Mucosa of rectum (tissue), 2 donors: ENCODE measurements around the gene LAMC3.
A peak's percentile ranks its signal among the peaks of the same experiment; 100 is the strongest.

Experiments used
- H3K27ac ChIP-seq, 2 donors: one replicate each; pipeline ENCODE4 v1.7.0; 2013; ENCODE audit warnings: inconsistent platforms in 2 of 2, low read depth in 2 of 2, low read length in 2 of 2
- H3K27me3 ChIP-seq, 2 donors: one replicate each; pipeline ENCODE4 v1.7.0; 2013; ENCODE audit warnings: low read length in 2 of 2; ENCODE audit not compliant: control insufficient read depth in 2 of 2, insufficient read depth in 2 of 2
- H3K36me3 ChIP-seq, 2 donors: one replicate each; pipeline ENCODE4 v1.7.0; 2013; ENCODE audit warnings: low read length in 2 of 2; ENCODE audit not compliant: control insufficient read depth in 2 of 2, insufficient read depth in 2 of 2
- H3K4me1 ChIP-seq, 2 donors: one replicate each; pipeline ENCODE4 v1.7.0; 2013; ENCODE audit warnings: low read length in 2 of 2, mild to moderate bottlenecking in 1 of 2; ENCODE audit not compliant: control insufficient read depth in 2 of 2, insufficient read depth in 2 of 2
- H3K4me3 ChIP-seq, 2 donors: one replicate each; pipeline ENCODE4 v1.7.0; 2013; ENCODE audit warnings: low read length in 2 of 2
- H3K9ac ChIP-seq, 2 donors: one replicate each; pipeline ENCODE4 v1.7.0; 2013; ENCODE audit warnings: low read length in 2 of 2, low read depth in 1 of 2, mild to moderate bottlenecking in 1 of 2
- H3K9me3 ChIP-seq, 2 donors: one replicate each; pipeline ENCODE4 v1.7.0; 2013; ENCODE audit warnings: low read length in 2 of 2; ENCODE audit not compliant: control insufficient read depth in 2 of 2
- donor health status: healthy.
- donor health status: Normal muscosa, but diverticular disease.

LAMC3 gene

DNA sequence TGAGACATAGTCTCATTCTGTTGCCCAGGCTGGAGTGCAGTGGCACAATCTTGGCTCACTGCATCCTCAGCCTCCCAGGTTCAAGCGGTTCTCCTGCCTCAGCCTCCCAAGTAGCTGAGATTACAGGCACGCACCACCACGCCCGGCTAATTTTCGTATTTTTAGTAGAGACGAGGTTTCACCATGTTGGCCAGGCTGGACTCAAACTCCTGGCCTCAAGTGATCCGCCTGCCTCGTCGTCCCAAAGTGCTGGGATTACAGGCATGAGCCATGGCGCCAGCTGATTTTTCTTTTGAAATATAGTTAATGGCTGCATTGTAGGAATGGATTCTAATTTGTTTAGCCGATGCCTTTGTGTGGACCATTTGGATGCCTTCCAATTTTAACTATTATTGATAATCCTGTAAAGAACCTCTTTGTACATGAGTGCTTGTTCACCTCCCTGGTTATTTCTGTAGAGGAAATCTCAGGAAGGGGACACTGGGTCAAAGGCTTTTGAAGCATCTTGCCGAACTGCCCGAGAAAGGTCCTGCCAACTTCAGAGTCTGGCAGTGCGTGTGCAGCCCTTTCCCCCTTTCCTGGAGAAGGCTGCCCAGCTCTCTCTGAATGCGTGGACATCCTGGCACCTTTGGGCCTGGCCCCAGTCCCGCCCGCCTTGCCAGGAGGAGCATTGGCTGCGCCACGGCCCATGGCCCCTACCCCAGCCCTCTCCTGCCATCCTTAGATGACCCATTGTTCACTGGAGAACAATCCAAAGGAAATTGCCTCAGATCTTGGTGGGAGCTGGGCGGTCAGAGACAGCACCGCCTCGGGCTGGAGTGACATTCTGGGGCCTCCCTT lies 107.5 kb downstream of the LAMC3 start:
- no peaks in the 10 kb centered on the region for H3K9me3 ChIP-seq
- H3K4me3 ChIP-seq = no peak overlapping the region
- H3K36me3 ChIP-seq = no peaks in the 10 kb centered on the region
- no peaks in the 10 kb centered on the region for H3K4me1 ChIP-seq
- H3K27me3 ChIP-seq = no peaks in the 10 kb centered on the region
- H3K27ac ChIP-seq = no peak overlapping the region
- H3K9ac ChIP-seq = no peak overlapping the region

DNA sequence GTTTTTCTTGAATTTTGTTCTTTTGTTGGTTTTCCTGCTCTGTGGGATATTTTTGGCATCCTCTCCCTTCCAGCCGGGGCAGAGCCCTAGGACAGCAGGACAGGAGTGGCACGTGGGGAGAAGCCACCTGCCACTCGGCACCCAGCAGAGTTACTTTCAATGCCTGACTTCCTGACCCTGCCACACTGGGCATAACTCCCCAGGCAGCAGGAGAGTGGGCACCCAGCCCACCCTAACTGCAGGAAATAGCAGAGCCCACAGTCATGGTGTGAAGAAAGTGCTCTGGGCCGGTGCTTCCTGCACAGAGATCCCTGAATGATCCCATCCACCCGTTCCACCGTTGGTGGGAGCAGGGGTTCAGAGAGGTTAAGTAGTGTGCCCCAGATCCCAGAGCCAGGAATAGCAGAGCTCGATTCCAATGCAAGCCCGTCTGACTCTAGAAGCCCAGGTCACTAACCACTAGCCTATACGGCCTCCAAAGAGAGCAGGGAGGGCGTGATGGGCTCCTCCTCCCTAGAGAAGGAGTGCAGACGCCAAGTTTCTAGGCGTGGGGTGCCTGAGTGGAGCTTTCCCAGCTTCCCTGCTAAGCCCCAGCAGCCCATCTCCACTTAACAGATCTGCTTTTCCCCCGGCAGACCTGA lies 108.3 kb downstream of the LAMC3 start:
- Histone ChIP-seq H3K27ac (no peak overlapping the region), H3K9me3 (no peaks in the 10 kb centered on the region), H3K9ac (no peak overlapping the region)

DNA sequence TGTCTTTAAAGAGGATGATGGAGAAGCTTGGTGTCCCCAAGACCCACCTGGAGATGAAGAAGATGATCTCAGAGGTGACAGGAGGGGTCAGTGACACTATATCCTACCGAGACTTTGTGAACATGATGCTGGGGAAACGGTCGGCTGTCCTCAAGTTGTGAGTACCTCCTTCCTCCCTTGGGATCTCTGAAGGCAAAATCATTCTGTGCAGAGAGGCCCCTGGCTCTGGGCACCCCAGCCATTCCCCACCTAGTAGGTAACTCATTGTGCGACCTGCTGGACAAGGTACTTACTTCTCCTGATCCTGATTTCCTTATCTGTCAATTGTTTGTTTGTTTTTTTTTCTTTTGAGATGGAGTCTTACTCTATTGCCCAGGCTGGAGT lies 108.8 kb downstream of the LAMC3 start:
- no peak overlapping the region for H3K4me3 ChIP-seq
- no peak overlapping the region for H3K9ac ChIP-seq
- no peaks in the 10 kb centered on the region for H3K9me3 ChIP-seq
- no peaks in the 10 kb centered on the region for H3K36me3 ChIP-seq
- no peak overlapping the region for H3K27ac ChIP-seq
- H3K27me3 ChIP-seq = no peaks in the 10 kb centered on the region
- no peaks in the 10 kb centered on the region for H3K4me1 ChIP-seq

More for the DNA sequence above, 108.3 kb downstream of the LAMC3 start:
- Histone ChIP-seq H3K27me3 (no peaks in the 10 kb centered on the region), H3K36me3 (no peaks in the 10 kb centered on the region), H3K4me1 (no peaks in the 10 kb centered on the region), H3K4me3 (no peak overlapping the region)

DNA sequence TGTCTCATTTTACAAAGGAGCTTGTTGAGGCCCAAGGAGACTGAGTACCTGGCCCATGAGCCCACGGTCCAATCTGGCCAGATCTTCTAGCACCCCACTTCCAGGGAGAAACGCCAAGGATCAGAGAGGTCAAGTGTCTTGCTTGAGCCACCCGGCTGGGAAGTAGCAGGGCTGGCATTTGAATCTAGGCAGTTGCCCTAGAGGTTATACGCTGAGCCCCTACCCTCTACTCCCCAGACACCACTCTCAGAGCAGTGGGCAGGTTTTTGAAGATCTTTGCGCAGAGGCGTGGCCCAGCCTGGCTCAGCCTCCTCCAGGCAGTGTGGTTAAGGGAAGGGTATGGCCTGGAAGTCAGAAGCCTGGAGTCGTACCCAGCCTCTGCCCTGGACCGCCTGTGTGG lies 110.6 kb downstream of the LAMC3 start:
- Histone ChIP-seq H3K27ac (no peak overlapping the region), H3K27me3 (no peaks in the 10 kb centered on the region), H3K4me3 (no peak overlapping the region), H3K9ac (no peak overlapping the region), H3K36me3 (no peaks in the 10 kb centered on the region), H3K9me3 (no peaks in the 10 kb centered on the region), H3K4me1 (peaks cover 0 to 2% of the 10 kb centered on the region in 2 donors)

DNA sequence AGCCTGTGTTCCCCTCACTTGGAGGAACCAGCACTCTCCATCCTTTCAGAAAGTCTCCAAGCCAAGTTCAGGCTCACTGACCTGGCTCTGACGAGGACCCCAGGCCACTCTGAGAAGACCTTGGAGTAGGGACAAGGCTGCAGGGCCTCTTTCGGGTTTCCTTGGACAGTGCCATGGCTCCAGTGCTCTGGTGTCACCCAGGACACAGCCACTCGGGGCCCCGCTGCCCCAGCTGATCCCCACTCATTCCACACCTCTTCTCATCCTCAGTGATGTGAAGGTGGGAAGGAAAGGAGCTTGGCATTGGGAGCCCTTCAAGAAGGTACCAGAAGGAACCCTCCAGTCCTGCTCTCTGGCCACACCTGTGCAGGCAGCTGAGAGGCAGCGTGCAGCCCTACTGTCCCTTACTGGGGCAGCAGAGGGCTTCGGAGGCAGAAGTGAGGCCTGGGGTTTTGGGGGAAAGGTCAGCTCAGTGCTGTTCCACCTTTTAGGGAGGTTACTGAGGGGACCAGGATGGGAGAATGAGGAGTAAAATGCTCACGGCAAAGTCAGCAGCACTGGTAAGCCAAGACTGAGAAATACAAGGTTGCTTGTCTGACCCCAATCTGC lies 111.8 kb downstream of the LAMC3 start:
- Histone ChIP-seq H3K36me3 (no peaks in the 10 kb centered on the region), H3K27me3 (no peaks in the 10 kb centered on the region), H3K4me1 (peaks cover 0 to 7% of the 10 kb centered on the region in 2 donors), H3K27ac (no peak overlapping the region), H3K4me3 (no peak overlapping the region), H3K9ac (no peak overlapping the region), H3K9me3 (no peaks in the 10 kb centered on the region)

DNA sequence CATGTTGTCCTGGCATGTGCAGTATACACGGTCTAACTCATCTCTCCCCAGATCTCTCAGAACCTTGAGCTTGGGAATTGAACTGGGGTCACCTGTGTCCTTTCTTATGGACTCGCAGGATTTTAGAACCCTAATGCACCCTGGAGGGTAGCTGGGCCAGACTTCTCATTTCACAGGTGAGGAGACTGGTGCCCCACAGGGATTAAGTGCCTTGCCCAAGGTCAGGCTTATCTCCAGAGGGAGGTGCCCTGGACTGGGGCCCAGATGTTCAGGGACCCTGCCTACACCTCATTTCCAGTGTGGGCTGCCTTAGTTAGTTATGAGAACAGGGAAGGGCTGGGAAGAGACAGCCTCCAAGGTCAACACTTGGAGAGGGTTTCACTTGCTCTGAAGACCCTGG lies 112.4 kb downstream of the LAMC3 start:
- Histone ChIP-seq H3K4me1 (peaks cover 4 to 11% of the 10 kb centered on the region in 2 donors), H3K9ac (no peak overlapping the region), H3K4me3 (no peak overlapping the region), H3K36me3 (no peaks in the 10 kb centered on the region), H3K27me3 (no peaks in the 10 kb centered on the region), H3K9me3 (no peaks in the 10 kb centered on the region), H3K27ac (no peak overlapping the region)

DNA sequence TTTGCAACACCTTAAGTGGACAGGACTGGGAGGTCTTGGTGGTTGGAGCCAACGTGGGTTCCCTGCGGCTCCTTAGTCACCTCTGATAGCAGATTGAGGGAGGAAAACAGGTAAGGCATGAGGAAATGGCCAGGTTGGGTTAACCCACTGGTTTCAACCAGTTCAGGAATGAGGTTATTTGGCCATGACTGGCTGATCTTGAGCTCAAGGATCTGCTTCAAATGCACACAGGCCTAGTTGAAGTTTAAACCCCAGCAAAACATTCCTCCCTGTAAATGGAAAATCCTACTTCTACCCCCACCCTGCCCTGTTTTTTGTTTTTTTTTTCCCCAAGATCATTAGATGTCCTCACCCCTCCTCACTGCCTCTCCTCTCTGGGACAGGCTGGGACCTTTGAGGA lies 113.2 kb downstream of the LAMC3 start:
- Histone ChIP-seq H3K36me3 (peaks cover 0 to under 1% of the 10 kb centered on the region in 2 donors), H3K9me3 (no peaks in the 10 kb centered on the region), H3K4me3 (no peak overlapping the region), H3K27me3 (no peaks in the 10 kb centered on the region), H3K4me1 (peaks cover 11 to 13% of the 10 kb centered on the region in 2 donors), H3K9ac (no peak overlapping the region), H3K27ac (no peak overlapping the region)

DNA sequence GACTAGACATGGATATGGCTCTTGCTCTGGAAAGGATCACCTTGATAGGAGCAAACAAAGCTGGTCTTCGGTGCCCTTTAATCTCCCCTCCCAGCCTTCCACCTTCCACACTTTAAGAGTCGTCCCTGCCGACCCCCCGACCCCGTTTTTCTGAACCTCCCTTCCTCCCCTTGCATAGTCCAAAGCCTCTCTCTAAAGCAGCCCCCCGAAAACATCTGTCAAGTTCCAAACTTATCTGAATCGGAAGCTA lies 116.0 kb downstream of the LAMC3 start:
- Histone ChIP-seq H3K36me3 (peaks cover 25 to 27% of the 10 kb centered on the region in 2 donors), H3K27ac (peak overlapping the region; percentile 76 to 90), H3K27me3 (no peaks in the 10 kb centered on the region), H3K4me3 (peak overlapping the region; percentile 94 to 97), H3K9me3 (no peaks in the 10 kb centered on the region), H3K9ac (peak overlapping the region; percentile 92 to 95), H3K4me1 (peaks cover 11 to 13% of the 10 kb centered on the region in 2 donors)

DNA sequence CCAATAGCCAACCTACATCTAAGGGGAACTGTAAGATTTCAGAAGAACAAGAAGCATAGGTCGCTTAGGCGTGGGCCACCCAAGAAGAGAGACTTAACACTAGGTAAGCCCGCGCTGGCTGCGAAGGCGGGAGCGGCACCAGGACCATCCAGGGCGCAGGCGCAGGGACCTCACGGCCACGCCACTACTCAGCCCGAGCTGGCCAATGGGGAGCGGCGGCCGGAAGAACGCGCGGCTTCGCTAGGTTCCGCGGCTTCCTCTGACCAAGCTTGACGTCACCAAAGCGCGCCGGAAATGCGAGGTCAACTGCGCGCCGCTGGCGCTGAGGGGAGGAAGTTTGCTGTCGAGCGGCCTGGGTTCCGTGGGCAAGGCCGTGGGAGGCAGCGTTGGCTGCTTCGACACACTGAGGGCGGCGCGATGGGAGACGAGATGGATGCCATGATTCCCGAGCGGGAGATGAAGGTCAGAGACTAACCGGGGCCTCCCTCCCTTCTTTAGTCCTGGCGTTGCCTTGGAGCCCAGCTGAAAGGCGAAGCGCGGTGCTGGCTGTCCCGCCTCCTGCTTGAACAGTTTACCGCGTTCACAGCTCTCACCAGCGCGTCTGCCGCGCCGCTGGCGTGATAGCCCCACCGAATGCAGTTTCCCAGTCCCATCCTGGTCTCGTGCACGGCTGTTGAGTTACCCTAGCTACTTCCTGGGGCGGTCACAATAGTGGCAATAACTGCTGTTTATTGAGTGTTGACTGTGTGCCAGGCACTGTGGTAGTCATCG lies 116.5 kb downstream of the LAMC3 start, which contains the start of gene NUP214:
Gene NUP214 (plus strand): TSS at position 299 of the 771 bp plus-strand sequence. CDS start 119 bp downstream, at position 418.
- Histone ChIP-seq H3K27ac (peak within 1 kb of the TSS; percentile 87 to 90), H3K4me1 (peaks cover 11 to 13% of the 10 kb centered on the region in 2 donors), H3K36me3 (peaks cover 26 to 30% of the 10 kb centered on the region in 2 donors), H3K27me3 (no peaks in the 10 kb centered on the region), H3K9me3 (no peaks in the 10 kb centered on the region), H3K4me3 (peak within 1 kb of the TSS; percentile 94 to 97), H3K9ac (peak within 1 kb of the TSS; percentile 92 to 97)
